Esophagus muscularis mucosa (tissue), 4 donors: ENCODE data around the gene PIP5K1B.

ENCODE experiments used
- CTCF ChIP-seq, 3 experiments: fragments of 200-600 bp in 2 of 3; fragments of 450-650 bp in 1 of 3; sonication (generic) in 2 of 3; IDR thresholded peaks; one replicate each; pipeline ENCODE4 v1.5.1; 2017 to 2019; ENCODE audit warnings: antibody characterized with exemption in 3 of 3, mild to moderate bottlenecking in 2 of 3, moderate library complexity in 1 of 3
- EP300 ChIP-seq: sonication (generic); formaldehyde crosslinking; IDR thresholded peaks from one replicate; pipeline ENCODE4 v1.6.1; 2017; ENCODE audit warnings: antibody characterized with exemption
- POLR2A ChIP-seq: fragments of 450-650 bp; IDR thresholded peaks from one replicate; pipeline ENCODE4 v1.6.1; 2017; ENCODE audit warnings: antibody characterized with exemption, moderate library complexity, mild to moderate bottlenecking, low read depth

GRCh38 chr9:69014013-69014412, 309.0 kb downstream of the PIP5K1B start, which contains the start of gene PRKACG:
- no peak for TF ChIP-seq CTCF (IDR thresholded peaks at IDR 0.05)
- TF ChIP-seq POLR2A = no peak
- no peak for TF ChIP-seq EP300
